Smooth muscle cell (in vitro differentiated cells): ENCODE measurements around the gene EPB41L2. TPM values are rescaled to one million over a fixed set of nuclear protein-coding genes. Genes with fewer than 3 reads are reported as not detected.

ENCODE experiments used
- DNase-seq: peaks from one replicate; lab custom pipeline; 2025; ENCODE audit not compliant: unreplicated experiment; lab: John Stamatoyannopoulos, UW
- H2AFZ ChIP-seq: fragments of 200-600 bp; sonication (generic); 2 replicates; pipeline ENCODE4 v1.6.0; 2016; ENCODE audit warnings: antibody characterized with exemption, low read depth, mild to moderate bottlenecking
- H3F3A ChIP-seq: fragments of 200-600 bp; sonication (generic); 2 replicates; pipeline ENCODE4 v1.6.0; 2017; ENCODE audit warnings: antibody characterized with exemption, low read depth
- H3K27ac ChIP-seq: fragments of 200-600 bp; sonication (generic); 2 replicates; pipeline ENCODE4 v1.5.1; 2016; ENCODE audit warnings: low read depth, mild to moderate bottlenecking
- H3K27me3 ChIP-seq: fragments of 200-600 bp; sonication (generic); 2 replicates; pipeline ENCODE4 v1.6.1; 2016; ENCODE audit warnings: low read depth, mild to moderate bottlenecking
- H3K36me3 ChIP-seq: fragments of 200-600 bp; sonication (generic); 2 replicates; pipeline ENCODE4 v1.5.1; 2016; ENCODE audit warnings: low read depth
- H3K4me1 ChIP-seq: fragments of 200-600 bp; sonication (generic); 2 replicates; pipeline ENCODE4 v1.5.1; 2016; ENCODE audit warnings: low read depth
- H3K4me2 ChIP-seq: fragments of 200-600 bp; sonication (generic); 2 replicates; pipeline ENCODE4 v1.6.0; 2016; ENCODE audit warnings: mild to moderate bottlenecking
- H3K4me3 ChIP-seq: fragments of 200-600 bp; sonication (generic); 2 replicates; pipeline ENCODE4 v1.5.1; 2016; ENCODE audit warnings: mild to moderate bottlenecking
- H3K79me2 ChIP-seq: fragments of 200-600 bp; sonication (generic); 2 replicates; pipeline ENCODE4 v1.6.0; 2016; ENCODE audit warnings: low read depth, mild to moderate bottlenecking
- H3K9ac ChIP-seq: fragments of 200-600 bp; sonication (generic); 2 replicates; pipeline ENCODE4 v1.6.0; 2016; ENCODE audit warnings: low read depth
- H3K9me3 ChIP-seq: fragments of 200-600 bp; sonication (generic); replicated peaks from 2 replicates; pipeline ENCODE4 v1.5.1; 2016; ENCODE audit warnings: low read depth
- H4K20me1 ChIP-seq: fragments of 200-600 bp; sonication (generic); 2 replicates; pipeline ENCODE4 v1.6.0; 2016; ENCODE audit warnings: low read depth
- CTCF ChIP-seq: fragments of 200-600 bp; sonication (generic); IDR thresholded peaks from 2 replicates; pipeline ENCODE4 v1.5.1; 2017; ENCODE audit warnings: borderline replicate concordance, mild to moderate bottlenecking, antibody characterized with exemption; ENCODE audit not compliant: insufficient read depth, poor library complexity, severe bottlenecking
- WGBS: methylation state at CpG from one replicate; pipeline ENCODE4 v1.1.7; 2016; ENCODE audit warnings: low lambda C conversion rate; 5-methylcytosine and 5-hydroxymethylcytosine counted together
- polyA plus RNA-seq: library from polyadenylated mRNA; unstranded; fragments of >200 nt; fragmentation: Nextera tagmentation; extraction: Ambion mirVana; gene quantifications from 2 replicates; pipeline ENCODE4 v1.2.1, GENCODE V29; 2016
- total RNA-seq: library from RNA; depleted of rRNA; stranded (reverse); fragments of >200 nt; gene quantifications from 2 replicates; pipeline ENCODE4 v1.2.3, GENCODE V29; 2014

Gene EPB41L2
- total and polyA plus RNA-seq, 2 experiments from 2014 or later, result 40.2 to 44.6 TPM

GRCh38 chr6:130961148-130961547, 101.9 kb downstream of the EPB41L2 start:
- H3K79me2 ChIP-seq, result peaks cover 38% of the 10 kb centered on the region
- H3K4me2 ChIP-seq, result no peak overlapping the region

DNA sequence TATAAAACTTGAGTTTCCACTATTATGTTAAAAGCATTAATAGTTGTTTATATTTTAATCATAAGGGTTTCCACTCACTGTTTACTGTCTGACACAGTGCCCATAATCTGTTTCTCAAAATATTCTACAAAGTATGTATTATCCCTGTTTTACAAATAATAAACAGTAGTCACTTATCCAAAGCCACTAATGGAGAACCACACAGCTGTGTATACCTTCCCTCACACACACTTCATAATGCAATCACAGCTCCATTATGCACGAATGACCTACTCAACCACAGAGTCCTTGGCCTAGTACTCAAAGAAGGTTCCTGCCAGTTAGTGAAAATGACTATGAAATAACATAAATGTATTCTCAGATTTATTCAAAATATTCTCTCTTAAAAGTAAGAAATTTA, 103.1 kb downstream of the EPB41L2 start:
- Histone ChIP-seq H3K9ac (no peak overlapping the region), H3K4me1 (no peaks in the 10 kb centered on the region), H3K4me3 (no peak overlapping the region), H3K36me3 (peaks cover 6% of the 10 kb centered on the region), H3K27me3 (no peaks in the 10 kb centered on the region), H2AFZ (no peak overlapping the region), H3K9me3 (no peaks in the 10 kb centered on the region), H3K4me2 (no peak overlapping the region), H3K79me2 (peaks cover 31% of the 10 kb centered on the region), H3K27ac (no peak overlapping the region), H3F3A (no peaks in the 10 kb centered on the region), H4K20me1 (peaks cover 37% of the 10 kb centered on the region)
- DNase-seq, result no peak
- WGBS, result 88% methylated on average over 1 of the region's 1 CpG
- no peak for TF ChIP-seq CTCF

More at GRCh38 chr6:130961148-130961547, 101.9 kb downstream of the EPB41L2 start:
- no peak for DNase-seq
- H3K27ac ChIP-seq, result no peak overlapping the region
- 88% methylated on average over 3 of the region's 3 CpGs for WGBS
- H3K4me1 ChIP-seq, result no peaks in the 10 kb centered on the region
- H3K36me3 ChIP-seq, result no peaks in the 10 kb centered on the region
- peaks cover 40% of the 10 kb centered on the region for H4K20me1 ChIP-seq
- no peak overlapping the region for H2AFZ ChIP-seq
- H3F3A ChIP-seq, result no peaks in the 10 kb centered on the region
- no peak overlapping the region for H3K9ac ChIP-seq
- no peaks in the 10 kb centered on the region for H3K9me3 ChIP-seq
- no peak for TF ChIP-seq CTCF
- no peaks in the 10 kb centered on the region for H3K27me3 ChIP-seq
- H3K4me3 ChIP-seq, result no peak overlapping the region

- Histone ChIP-seq H3K79me2 (peaks cover 27% of the 10 kb centered on the region), H3K4me2 (peak overlapping the region; percentile 60), H2AFZ (no peak overlapping the region), H3K9ac (no peak overlapping the region), H3K27ac (peak overlapping the region; percentile 13), H3K9me3 (no peaks in the 10 kb centered on the region), H3K36me3 (peaks cover 9% of the 10 kb centered on the region), H4K20me1 (peaks cover 33% of the 10 kb centered on the region), H3K4me1 (no peaks in the 10 kb centered on the region), H3F3A (no peaks in the 10 kb centered on the region), H3K4me3 (no peak overlapping the region), H3K27me3 (no peaks in the 10 kb centered on the region)
- no peak for DNase-seq
- TF ChIP-seq CTCF, result no peak
- WGBS, result 41% methylated on average over 2 of the region's 2 CpGs
Measured at GRCh38 chr6:130958468-130958867, 104.6 kb downstream of the EPB41L2 start.

DNA sequence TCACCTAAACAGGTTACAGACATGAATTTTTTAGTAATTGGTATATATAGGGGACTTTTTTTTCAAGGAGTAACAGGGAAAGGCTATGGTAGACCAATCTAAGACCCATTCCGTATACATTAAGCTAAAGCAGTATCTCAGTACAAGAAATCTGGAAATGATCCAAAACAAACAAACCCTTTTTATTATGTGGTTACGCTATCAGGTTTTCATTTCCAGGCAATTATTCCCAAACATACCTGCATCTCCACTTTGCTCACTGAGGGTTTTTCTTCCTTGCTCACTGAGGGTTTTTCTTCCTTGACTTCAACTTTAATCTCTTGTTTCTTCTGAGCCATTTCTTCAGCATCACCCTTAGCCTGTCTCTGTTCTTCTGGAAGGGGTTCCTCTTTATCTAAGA, 107.3 kb downstream of the EPB41L2 start:
- no peak for DNase-seq
- no peak overlapping the region for H2AFZ ChIP-seq
- no peak overlapping the region for H3K4me3 ChIP-seq
- H3F3A ChIP-seq, result no peaks in the 10 kb centered on the region
- H3K9me3 ChIP-seq, result no peaks in the 10 kb centered on the region
- WGBS, result 79% methylated on average over 2 of the region's 2 CpGs
- H3K36me3 ChIP-seq, result peaks cover 9% of the 10 kb centered on the region
- H3K79me2 ChIP-seq, result peaks cover 11% of the 10 kb centered on the region
- H3K27ac ChIP-seq, result no peak overlapping the region
- H3K4me2 ChIP-seq, result no peak overlapping the region
- TF ChIP-seq CTCF, result no peak
- H3K9ac ChIP-seq, result no peak overlapping the region
- peaks cover 20% of the 10 kb centered on the region for H4K20me1 ChIP-seq
- H3K27me3 ChIP-seq, result no peaks in the 10 kb centered on the region
- no peaks in the 10 kb centered on the region for H3K4me1 ChIP-seq
